ENCODE measurements around the gene ACRBP.
"Not testable (repeated sequence)": the region's sequence is repeated elsewhere in the genome, so short reads cannot be mapped to it uniquely, and the experiment has no call there.

Gene ACRBP

GRCh38 chr12:6614513-6615172 lies 32.6 kb downstream of the ACRBP start:
- no peak for DNase-seq

DNA sequence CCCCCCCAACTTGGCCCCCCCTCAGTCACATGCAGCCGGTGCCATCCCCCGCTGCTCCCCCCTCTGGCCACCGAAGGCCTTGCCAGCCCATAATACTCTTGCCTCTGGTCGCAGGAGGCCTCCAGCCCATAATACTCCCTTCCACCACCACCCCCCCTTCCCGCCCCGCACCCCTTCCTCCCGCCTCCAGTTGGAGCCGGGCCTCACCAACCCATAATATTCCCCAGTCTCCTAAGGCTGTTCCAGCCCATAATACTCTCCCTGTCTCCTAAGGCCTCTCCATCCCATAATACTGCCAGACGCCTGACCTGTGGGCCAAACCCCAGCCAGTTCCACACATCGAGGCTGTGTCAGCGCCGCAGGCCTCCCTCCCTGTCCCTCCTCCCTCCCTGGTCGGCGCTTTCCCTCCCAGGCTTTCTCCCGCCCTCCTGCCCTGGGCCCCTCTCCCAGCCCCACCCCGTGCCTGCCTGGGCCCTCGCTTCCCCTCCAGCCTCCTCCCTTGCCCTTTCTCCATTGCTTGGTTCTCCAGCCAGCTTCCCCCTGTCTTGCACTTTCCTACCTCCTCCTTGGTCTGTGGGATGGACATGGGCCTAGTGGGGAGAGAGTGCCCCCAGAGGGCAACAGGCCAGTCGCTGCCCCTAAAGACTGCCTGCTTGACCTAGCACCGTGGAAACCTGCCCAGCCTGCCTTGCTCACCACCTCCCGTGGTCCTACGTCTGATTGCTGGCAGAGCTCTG lies 33.3 kb downstream of the ACRBP start:
- peak in 2 of 5 experiments; percentile 65 to 82 for DNase-seq

DNA sequence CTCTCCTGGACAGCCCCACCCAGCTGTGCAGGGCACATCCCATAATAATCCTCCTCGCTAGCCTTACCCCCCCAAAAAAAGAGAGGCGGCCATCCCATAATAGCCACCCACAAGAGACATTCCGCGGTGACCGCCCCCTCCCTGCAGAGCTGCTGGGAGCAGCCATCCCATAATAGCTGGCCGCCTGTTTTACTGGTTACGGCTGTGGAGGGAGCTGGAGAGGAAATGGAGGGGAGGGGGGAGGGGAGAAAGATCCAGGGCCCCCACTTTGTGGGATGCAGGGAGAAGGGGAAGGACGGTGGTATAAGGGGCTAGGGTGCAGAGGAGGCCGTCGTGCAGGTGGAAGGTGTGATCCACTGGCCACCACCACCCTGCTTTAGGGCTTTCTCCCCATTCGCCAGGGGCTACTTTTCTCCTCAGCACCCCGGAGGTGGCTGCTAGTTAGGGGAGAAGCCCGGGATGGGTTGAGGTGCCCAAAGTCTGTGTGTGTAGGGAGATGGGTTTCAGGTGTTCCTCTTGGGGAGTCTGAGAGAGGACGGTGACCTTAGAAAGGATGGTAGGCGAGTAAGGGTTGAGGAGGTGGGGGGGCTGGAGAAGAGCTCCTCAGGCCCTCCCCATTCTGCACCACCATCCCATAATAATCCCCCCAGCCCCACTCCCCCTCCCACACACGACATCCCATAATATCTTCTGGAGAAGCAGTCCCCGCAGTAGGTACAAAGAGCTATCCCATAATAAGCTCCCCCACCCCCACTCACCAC lies 34.0 kb downstream of the ACRBP start:
- peak in 2 of 5 experiments; percentile 47 to 77 for DNase-seq

DNA sequence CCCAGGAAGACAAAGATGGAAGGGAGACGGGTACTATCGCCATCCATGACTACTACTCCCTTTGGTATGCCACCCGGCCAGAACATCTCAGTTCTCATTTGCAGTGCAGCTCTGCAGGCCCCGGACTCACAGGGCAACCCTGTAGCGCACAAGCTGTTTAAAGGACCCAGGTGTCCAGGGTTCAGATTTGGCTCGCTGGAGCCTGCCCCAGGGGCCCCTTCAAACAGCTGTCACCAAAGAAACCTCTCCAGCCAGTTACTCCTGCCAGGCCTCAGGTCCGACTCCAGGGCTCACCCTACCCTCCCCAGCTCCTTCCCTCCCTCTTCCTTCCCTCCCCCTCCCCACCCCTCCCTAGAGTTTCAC lies 34.6 kb downstream of the ACRBP start:
- DNase-seq, result no peak

GRCh38 chr12:6612247-6612646 lies 35.0 kb downstream of the ACRBP start:
- peak in 1 of 5 experiments; percentile 43 for DNase-seq

DNA sequence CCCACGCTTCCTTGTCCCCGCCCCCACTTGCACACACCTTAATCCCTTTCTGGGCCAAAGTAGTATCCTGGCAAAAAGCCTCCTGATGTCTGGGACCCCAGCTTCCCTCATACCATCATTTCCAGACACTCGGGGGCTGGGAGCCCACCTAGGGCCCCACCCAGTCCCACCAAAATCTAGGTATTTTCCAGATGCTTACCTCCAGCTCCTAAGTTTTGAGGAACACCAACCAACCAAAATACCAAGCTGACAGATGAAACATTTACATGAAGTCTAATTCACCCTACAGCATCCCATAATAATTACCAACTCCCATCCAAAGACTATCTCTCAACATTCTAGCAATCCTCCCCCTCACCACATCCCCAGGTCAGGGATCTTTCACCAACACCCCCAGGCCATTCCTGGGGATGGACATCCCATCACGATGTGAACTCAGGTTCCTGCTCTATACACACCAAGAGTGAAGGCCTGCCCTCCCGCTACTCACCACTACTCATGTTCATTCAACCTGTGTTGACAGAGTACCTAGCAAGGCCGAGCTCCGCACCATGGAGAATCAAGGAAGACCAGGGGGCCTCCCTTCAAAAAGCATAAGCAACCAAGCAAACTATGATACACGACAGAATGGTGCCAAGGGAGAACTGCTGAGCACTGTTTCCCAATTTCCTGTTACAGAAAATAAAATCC lies 38.5 kb downstream of the ACRBP start:
- peak in 1 of 5 experiments; percentile 16 for DNase-seq

DNA sequence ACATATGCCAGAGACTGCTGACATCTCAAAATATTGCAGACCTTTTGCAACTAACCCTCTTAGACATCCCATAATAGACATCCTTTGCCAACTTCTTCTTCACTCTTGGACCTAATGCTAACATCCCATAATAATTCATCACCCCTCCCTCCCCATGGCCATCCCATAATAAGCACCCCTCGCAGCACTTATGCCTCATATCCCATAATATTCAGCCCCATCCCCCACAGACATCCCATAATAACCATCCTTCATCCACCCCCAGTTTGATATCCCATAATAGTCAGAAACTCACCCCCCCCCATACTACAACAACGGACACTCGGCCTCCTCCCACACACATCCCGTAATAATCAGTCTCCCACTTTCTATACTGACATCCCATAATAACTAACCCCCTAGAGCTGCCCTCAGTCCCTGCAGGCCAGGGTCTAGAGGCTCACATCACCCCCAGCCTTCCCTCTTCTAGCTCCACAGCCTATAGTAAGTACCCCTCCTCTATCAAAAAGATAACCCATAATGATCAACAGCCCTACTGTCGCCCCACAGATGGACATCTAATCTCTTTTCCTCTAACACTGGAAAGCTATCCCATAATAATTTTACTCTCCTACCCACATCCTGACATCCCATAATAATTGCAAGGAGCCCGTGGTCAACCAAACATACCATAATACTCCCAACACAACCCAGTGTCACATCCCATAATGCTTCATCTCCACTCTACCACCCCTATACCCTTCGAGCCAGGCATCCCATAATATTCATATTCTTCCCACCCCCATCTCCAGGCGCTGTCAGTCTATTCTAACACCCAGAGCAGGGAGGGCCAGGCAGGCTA lies 39.3 kb downstream of the ACRBP start:
- DNase-seq, result peak in 4 of 5 experiments; percentile 48 to 93 (median 72)

DNA sequence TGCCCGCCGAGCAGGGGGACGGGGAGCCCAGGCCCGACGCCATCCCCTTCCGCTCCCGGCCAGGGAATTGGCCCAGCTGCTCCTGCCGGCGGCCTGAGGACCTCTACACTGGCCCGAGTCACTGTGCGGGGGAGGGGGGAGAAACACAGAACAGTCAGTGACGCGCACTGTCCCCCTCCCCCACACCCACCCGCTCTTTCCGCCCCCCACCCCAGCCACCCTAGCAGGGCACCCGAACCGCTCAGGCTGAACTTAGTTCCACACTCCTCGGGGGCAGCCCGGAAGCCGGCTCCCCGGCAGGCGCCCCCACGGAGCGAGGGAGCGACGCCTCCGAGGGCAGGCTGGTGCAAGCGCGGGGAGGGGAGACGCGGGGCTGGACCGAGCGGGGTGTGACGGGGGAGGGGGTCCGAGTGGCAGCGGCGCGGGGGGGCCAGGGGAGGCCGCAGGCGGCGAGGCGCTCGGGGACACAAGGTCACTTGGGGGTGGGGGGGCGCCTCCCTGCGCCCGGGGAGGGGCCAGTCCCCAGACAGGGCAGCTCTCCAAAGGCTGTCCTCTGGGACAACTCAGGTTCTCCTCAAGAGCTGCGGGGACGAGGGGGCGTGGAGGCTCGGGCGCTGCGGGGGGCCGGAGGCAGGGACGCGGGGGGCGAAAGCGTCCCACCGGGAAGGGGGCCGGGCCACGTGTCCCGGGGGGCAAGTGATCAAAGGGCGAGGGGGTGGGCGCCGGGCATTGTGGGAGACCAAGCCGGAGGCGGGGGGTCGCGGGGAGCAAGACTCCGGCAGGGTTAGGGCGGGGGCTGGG lies 40.7 kb downstream of the ACRBP start:
- peak; percentile 29 to 69 (median 54) for DNase-seq

- peak in 4 of 5 experiments; percentile 20 to 74 (median 55) for DNase-seq
Measured at GRCh38 chr12:6605421-6606330, 41.6 kb downstream of the ACRBP start.

- no peak for DNase-seq
Measured at GRCh38 chr12:6604259-6605029, 42.8 kb downstream of the ACRBP start.

- DNase-seq, result peak in 3 of 5 experiments; percentile 40 to 78 (median 44)
Measured at GRCh38 chr12:6603095-6603567, 44.1 kb downstream of the ACRBP start.

DNA sequence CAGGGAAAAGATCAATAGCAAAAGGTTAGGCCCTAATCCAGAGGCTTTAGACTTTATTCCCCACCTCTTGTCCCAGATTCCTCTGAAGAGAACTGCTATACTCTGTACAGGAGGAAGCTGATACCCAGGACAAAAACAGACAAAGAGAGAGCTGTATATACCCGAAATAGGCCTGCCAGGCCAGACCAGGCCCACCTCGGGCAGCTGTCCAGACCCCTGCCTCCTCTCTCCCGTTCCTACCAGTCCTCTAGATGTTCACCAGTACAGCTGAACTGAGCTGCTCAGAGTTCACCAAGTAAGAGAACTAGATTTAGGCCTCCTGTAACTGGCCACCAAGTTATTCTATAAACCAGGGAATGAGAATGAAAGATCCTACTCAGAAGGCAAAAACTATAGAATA lies 44.7 kb downstream of the ACRBP start:
- DNase-seq, result no peak

GRCh38 chr12:6595673-6596072 lies 51.6 kb downstream of the ACRBP start:
- not testable (repeated sequence) for DNase-seq

DNA sequence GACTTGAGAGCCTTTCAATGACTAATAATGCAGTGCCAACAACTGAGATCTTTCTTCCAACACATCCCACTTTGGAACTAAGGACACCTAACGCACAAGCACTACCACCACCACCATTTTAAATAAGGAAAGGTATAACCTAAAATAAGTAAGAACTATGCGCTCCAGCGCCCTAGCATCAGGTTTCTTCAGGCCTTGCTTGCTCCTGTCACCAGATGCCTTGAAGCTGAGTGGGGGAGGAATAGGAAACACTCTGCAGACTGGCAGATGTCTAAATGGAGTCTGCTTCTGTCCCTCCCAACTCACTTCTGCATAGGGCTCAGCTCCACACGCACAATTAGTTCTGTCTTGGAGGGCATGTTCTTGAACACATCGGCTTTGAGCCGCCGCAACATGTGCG lies 55.1 kb downstream of the ACRBP start:
- no peak for DNase-seq

Measured in T-helper 2 cell (primary cell).